Measurements from ENCODE around the gene TMEM17.

GRCh38 chr2:62466503-62466854 is 39.5 kb downstream of the TMEM17 start:
- TF ChIP-seq CTCF (IDR thresholded peaks at IDR 0.05; ENCODE audit: low read length) (no peak), EZH2 (IDR thresholded peaks at IDR 0.05; ENCODE audit: borderline replicate concordance, low read length) (no peak)
